Astrocyte (in vitro differentiated cells and primary cell): ENCODE measurements around the gene NUDT14.

Source experiments
- CTCF ChIP-seq: IDR thresholded peaks from 2 replicates; pipeline ENCODE4 v1.5.1; 2011; ENCODE audit warnings: low read depth, mild to moderate bottlenecking, inconsistent platforms, low read length, moderate library complexity; ENCODE audit not compliant: insufficient read depth
- EZH2 ChIP-seq: IDR thresholded peaks from 2 replicates; pipeline ENCODE4 v1.6.1; 2012; ENCODE audit warnings: mild to moderate bottlenecking, low read length, inconsistent platforms; ENCODE audit not compliant: insufficient read depth

- TF ChIP-seq CTCF (no peak), EZH2 (no peak)
Observed at GRCh38 chr14:105223260-105223659, 42.1 kb upstream of the NUDT14 start.
